IPS DF 6.9 (cell line): ENCODE data around the gene OR2M5.

Experiments
- DNase-seq: peaks from one replicate; pipeline ENCODE4 v3.0.0-alpha.2; 2013; ENCODE audit warnings: low read depth, low spot score
- H3K27ac ChIP-seq: one replicate; pipeline ENCODE4 v1.5.1; 2013; ENCODE audit warnings: low read length, control low read depth
- H3K27me3 ChIP-seq: 2 replicates; pipeline ENCODE4 v1.6.1; 2013; ENCODE audit warnings: mild to moderate bottlenecking, low read length; ENCODE audit not compliant: control insufficient read depth, insufficient read depth
- H3K36me3 ChIP-seq: 2 replicates; pipeline ENCODE4 v1.6.1; 2013; ENCODE audit warnings: low read length; ENCODE audit not compliant: control insufficient read depth, insufficient read depth
- H3K4me1 ChIP-seq: 2 replicates; pipeline ENCODE4 v1.6.1; 2013; ENCODE audit warnings: low read length; ENCODE audit not compliant: control insufficient read depth, insufficient read depth
- H3K4me3 ChIP-seq: 2 replicates; pipeline ENCODE4 v1.5.1; 2013; ENCODE audit warnings: mild to moderate bottlenecking, low read length
- H3K9me3 ChIP-seq: 2 replicates; pipeline ENCODE4 v1.6.1; 2013; ENCODE audit warnings: low read length, inconsistent platforms; ENCODE audit not compliant: control insufficient read depth, insufficient read depth
- WGBS: extraction: QIAGEN DNeasy Blood & Tissue Kit; methylation state at CpG from one replicate; pipeline ENCODE4 v1.1.7; 2013; ENCODE audit warnings: mixed read lengths, missing lambda C conversion rate; ENCODE audit not compliant: insufficient read length, insufficient coverage; 5-methylcytosine and 5-hydroxymethylcytosine counted together

Gene OR2M5

GRCh38 chr1:248158758-248159157, 13.8 kb downstream of the OR2M5 start:
- Histone ChIP-seq H3K9me3 (peaks cover 3% of the 10 kb centered on the region), H3K4me1 (no peaks in the 10 kb centered on the region), H3K36me3 (no peaks in the 10 kb centered on the region), H3K27ac (no peak overlapping the region), H3K4me3 (no peak overlapping the region), H3K27me3 (no peaks in the 10 kb centered on the region)
- DNase-seq = no peak
- WGBS = no CpG with 5 or more reads among the region's 4 CpGs

- Histone ChIP-seq H3K9me3 (peaks cover 5% of the 10 kb centered on the region), H3K4me3 (no peak overlapping the region), H3K27ac (no peak overlapping the region), H3K4me1 (no peaks in the 10 kb centered on the region), H3K27me3 (no peaks in the 10 kb centered on the region), H3K36me3 (no peaks in the 10 kb centered on the region)
- DNase-seq = no peak
- WGBS = no CpG with 5 or more reads among the region's 12 CpGs
These were observed 19.1 kb downstream of the OR2M5 start for GRCh38 chr1:248164031-248164430.

- H3K27me3 ChIP-seq = no peaks in the 10 kb centered on the region
- no peak overlapping the region for H3K27ac ChIP-seq
- peaks cover 3% of the 10 kb centered on the region for H3K9me3 ChIP-seq
- H3K4me1 ChIP-seq = no peaks in the 10 kb centered on the region
- WGBS = no CpG with 5 or more reads among the region's 14 CpGs
- H3K4me3 ChIP-seq = no peak overlapping the region
- H3K36me3 ChIP-seq = no peaks in the 10 kb centered on the region
- DNase-seq = no peak
These were observed 20.2 kb downstream of the OR2M5 start for GRCh38 chr1:248165186-248165585.

- no peak for DNase-seq
- Histone ChIP-seq H3K27ac (no peak within 1 kb of the TSS), H3K27me3 (no peaks in the 10 kb centered on the region), H3K9me3 (peaks cover 2% of the 10 kb centered on the region), H3K4me1 (no peaks in the 10 kb centered on the region), H3K36me3 (no peaks in the 10 kb centered on the region), H3K4me3 (no peak within 1 kb of the TSS)
These were observed 29.6 kb downstream of the OR2M5 start, which contains the start of gene OR2M2 for GRCh38 chr1:248174521-248174920. TSS of gene OR2M2 (plus strand) at chr1:248174821. CDS start at chr1:248179986, 5,165 bp downstream.

GRCh38 chr1:248183996-248184395, 39.0 kb downstream of the OR2M5 start:
- peaks cover 6% of the 10 kb centered on the region for H3K9me3 ChIP-seq
- no peaks in the 10 kb centered on the region for H3K27me3 ChIP-seq
- H3K36me3 ChIP-seq = no peaks in the 10 kb centered on the region
- DNase-seq = no peak
- no peak overlapping the region for H3K4me3 ChIP-seq
- H3K27ac ChIP-seq = no peak overlapping the region
- WGBS = no CpG with 5 or more reads among the region's 7 CpGs
- no peaks in the 10 kb centered on the region for H3K4me1 ChIP-seq

GRCh38 chr1:248187363-248187762, 42.4 kb downstream of the OR2M5 start:
- no peak for DNase-seq
- Histone ChIP-seq H3K4me1 (no peaks in the 10 kb centered on the region), H3K4me3 (no peak overlapping the region), H3K9me3 (peaks cover 12% of the 10 kb centered on the region), H3K36me3 (no peaks in the 10 kb centered on the region), H3K27me3 (no peaks in the 10 kb centered on the region), H3K27ac (no peak overlapping the region)
- no CpG with 5 or more reads among the region's 3 CpGs for WGBS

GRCh38 chr1:248189026-248189425, 44.1 kb downstream of the OR2M5 start:
- WGBS = no CpG with 5 or more reads among the region's 11 CpGs
- Histone ChIP-seq H3K4me1 (no peaks in the 10 kb centered on the region), H3K4me3 (no peak overlapping the region), H3K27me3 (no peaks in the 10 kb centered on the region), H3K9me3 (peaks cover 12% of the 10 kb centered on the region), H3K36me3 (no peaks in the 10 kb centered on the region), H3K27ac (no peak overlapping the region)
- DNase-seq = no peak

- WGBS = no CpG with 5 or more reads among the region's 1 CpG
- no peak for DNase-seq
- H3K36me3 ChIP-seq = no peaks in the 10 kb centered on the region
- peaks cover 6% of the 10 kb centered on the region for H3K9me3 ChIP-seq
- no peaks in the 10 kb centered on the region for H3K27me3 ChIP-seq
- H3K4me1 ChIP-seq = no peaks in the 10 kb centered on the region
- no peak overlapping the region for H3K4me3 ChIP-seq
- H3K27ac ChIP-seq = no peak overlapping the region
These were observed 49.2 kb downstream of the OR2M5 start for GRCh38 chr1:248194117-248194516.
